WERI-Rb-1 (cell line): Measurements from ENCODE around the gene CD46.

Experiments used
- DNase-seq: peaks from one replicate; pipeline ENCODE4 v3.0.0-alpha.2; 2020
- H3K27ac ChIP-seq: fragments of 250-450 bp; sonication (Bioruptor Pico); 2 replicates; pipeline ENCODE4 v1.5.1; 2020; ENCODE audit warnings: mild to moderate bottlenecking, moderate library complexity
- H3K27me3 ChIP-seq: fragments of 250-450 bp; sonication (Bioruptor Pico); 2 replicates; pipeline ENCODE4 v1.5.1; 2021; ENCODE audit warnings: mild to moderate bottlenecking, low read depth, moderate library complexity; ENCODE audit not compliant: insufficient read depth, severe bottlenecking
- H3K36me3 ChIP-seq: fragments of 250-450 bp; sonication (Bioruptor Pico); 2 replicates; pipeline ENCODE4 v1.5.1; 2020; ENCODE audit warnings: mild to moderate bottlenecking, moderate library complexity
- H3K4me3 ChIP-seq: 2 replicates; pipeline ENCODE4 v1.5.1; 2011; ENCODE audit warnings: low read depth, mild to moderate bottlenecking, control low read depth, low read length
- H3K9me3 ChIP-seq: fragments of 250-450 bp; sonication (Bioruptor Pico); 2 replicates; pipeline ENCODE4 v1.5.1; 2021; ENCODE audit warnings: mild to moderate bottlenecking, moderate library complexity; ENCODE audit not compliant: severe bottlenecking
- TF ChIP-seq, protein P1 (sequence below): IDR thresholded peaks from 2 replicates; pipeline ENCODE4 v1.5.1; 2011; ENCODE audit warnings: low read depth, mild to moderate bottlenecking, control low read depth, inconsistent platforms, low read length

The CD46 gene

DNA sequence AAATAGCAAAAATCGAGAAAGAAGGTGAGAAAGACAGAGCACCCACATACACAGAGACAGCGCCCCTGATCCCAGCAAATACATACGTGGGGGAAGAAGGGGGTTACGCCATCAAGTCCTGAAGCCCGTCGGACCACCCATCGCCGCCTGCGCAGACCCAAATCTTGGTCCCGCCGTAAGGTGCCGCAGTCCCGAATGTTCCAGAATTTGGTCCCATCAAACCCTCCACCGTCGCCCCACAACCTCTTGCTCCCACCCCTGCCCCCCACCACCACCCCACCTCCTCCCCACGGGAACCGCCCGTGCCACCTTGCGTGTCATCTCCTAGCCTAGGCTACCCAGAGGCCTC lies 71.7 kb downstream of the CD46 start:
- Histone ChIP-seq H3K27me3 (no peaks in the 10 kb centered on the region), H3K27ac (no peak overlapping the region), H3K36me3 (peaks cover 9% of the 10 kb centered on the region), H3K9me3 (no peaks in the 10 kb centered on the region), H3K4me3 (no peak overlapping the region)
- no peak for DNase-seq
- TF ChIP-seq, protein P1, sequence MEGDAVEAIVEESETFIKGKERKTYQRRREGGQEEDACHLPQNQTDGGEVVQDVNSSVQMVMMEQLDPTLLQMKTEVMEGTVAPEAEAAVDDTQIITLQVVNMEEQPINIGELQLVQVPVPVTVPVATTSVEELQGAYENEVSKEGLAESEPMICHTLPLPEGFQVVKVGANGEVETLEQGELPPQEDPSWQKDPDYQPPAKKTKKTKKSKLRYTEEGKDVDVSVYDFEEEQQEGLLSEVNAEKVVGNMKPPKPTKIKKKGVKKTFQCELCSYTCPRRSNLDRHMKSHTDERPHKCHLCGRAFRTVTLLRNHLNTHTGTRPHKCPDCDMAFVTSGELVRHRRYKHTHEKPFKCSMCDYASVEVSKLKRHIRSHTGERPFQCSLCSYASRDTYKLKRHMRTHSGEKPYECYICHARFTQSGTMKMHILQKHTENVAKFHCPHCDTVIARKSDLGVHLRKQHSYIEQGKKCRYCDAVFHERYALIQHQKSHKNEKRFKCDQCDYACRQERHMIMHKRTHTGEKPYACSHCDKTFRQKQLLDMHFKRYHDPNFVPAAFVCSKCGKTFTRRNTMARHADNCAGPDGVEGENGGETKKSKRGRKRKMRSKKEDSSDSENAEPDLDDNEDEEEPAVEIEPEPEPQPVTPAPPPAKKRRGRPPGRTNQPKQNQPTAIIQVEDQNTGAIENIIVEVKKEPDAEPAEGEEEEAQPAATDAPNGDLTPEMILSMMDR: no peak

DNA sequence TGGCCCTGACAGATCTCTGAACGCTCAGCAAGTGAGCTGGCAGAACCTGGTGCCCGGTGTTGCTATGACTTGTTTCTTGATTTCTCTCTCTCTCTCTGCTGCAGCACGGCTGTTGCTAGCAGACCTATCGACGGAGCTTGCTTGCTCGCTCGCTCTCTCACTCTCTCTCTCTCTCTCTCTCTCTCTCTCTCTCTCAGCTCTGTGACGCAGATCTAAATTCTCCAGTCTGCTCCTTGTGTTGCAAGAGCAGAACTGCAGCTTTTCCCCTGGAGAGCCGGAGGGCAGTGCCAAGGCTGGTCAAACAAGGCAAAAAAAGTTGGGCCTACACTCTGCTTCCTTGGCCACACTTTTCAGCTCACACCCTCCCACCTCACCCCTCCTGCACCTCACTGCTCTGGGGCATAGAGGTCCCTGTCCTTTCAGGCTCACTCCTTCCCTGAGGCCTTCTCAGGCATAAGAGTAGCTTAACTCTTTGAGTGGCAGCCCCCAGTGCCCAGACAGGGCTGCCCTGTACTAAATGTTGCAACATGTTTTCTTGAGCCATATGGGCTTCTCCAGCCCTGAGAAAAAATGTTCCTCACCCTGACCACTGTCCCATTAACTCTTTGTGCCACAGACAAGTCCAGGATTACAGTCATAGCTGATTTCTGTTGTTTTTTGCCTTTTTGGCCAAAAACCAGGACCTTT lies 72.2 kb downstream of the CD46 start:
- DNase-seq: peak; percentile 68

DNA sequence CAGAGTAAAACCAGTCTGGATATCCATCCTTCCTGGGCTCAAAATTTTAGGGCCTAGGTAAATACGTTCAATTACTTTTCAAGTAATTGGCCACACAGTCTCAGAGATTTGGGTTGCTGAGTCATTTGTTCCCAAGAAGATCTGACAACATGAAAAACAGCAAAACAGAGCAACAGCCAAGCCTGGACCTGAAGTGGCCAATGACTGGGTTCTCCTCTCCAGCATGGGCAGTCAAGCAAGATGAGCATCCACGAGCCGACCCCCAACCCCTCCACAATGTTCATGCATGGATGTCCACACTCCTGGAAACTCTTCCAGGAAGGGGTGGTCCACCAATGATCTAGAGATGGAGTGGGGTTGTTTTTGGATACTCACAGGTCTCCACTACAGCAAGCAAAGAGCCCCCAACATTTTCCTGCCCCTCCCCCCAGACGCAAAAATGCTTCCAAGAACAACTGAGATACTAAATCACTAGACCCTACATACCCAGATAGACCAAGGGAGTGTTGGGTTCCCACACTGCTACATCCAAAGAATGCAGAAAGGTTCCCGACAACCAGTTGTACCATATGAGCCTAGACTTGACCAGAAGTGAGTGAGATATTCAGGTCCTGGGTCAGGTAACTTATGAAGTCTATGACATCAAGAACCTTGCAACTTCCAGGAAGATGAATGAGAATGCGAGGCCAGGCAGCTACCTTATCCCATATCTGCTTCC lies 73.0 kb downstream of the CD46 start:
- Histone ChIP-seq H3K9me3 (no peaks in the 10 kb centered on the region), H3K27ac (no peak overlapping the region), H3K36me3 (peaks cover 3% of the 10 kb centered on the region; the same call in 1 of the 2 replicates), H3K27me3 (no peaks in the 10 kb centered on the region), H3K4me3 (no peak overlapping the region)
- TF ChIP-seq, protein P1: no peak
- DNase-seq: no peak

More for the DNA sequence above, 72.2 kb downstream of the CD46 start:
- H3K36me3 ChIP-seq: peaks cover 4% of the 10 kb centered on the region
- no peaks in the 10 kb centered on the region for H3K9me3 ChIP-seq
- H3K27ac ChIP-seq: no peak overlapping the region
- H3K27me3 ChIP-seq: no peaks in the 10 kb centered on the region
- no peak overlapping the region for H3K4me3 ChIP-seq
- TF ChIP-seq, protein P1: peak; percentile 76

DNA sequence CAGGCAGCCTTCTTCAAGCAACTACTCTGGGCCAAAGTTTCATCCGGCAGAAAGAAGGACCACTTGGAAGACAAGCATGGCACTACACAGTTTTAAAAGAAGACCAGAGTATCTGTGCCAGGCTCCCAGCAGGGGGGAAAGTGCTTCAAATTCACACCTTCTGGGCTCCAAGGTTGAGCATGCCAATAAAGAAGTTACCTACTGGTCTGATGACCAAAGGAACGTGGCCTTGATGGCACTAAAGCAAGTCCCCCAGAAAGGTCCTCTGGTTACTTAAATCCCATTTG lies 73.5 kb downstream of the CD46 start:
- H3K9me3 ChIP-seq: no peaks in the 10 kb centered on the region
- H3K27ac ChIP-seq: no peak overlapping the region
- DNase-seq: no peak
- TF ChIP-seq, protein P1: no peak
- H3K4me3 ChIP-seq: no peak overlapping the region
- peaks cover 3% of the 10 kb centered on the region; the same call in 1 of the 2 replicates for H3K36me3 ChIP-seq
- H3K27me3 ChIP-seq: no peaks in the 10 kb centered on the region

GRCh38 chr1:207825719-207826556 lies 74.1 kb downstream of the CD46 start:
- no peaks in the 10 kb centered on the region for H3K27me3 ChIP-seq
- no peak overlapping the region for H3K27ac ChIP-seq
- peaks cover 3% of the 10 kb centered on the region; the same call in 1 of the 2 replicates for H3K36me3 ChIP-seq
- no peaks in the 10 kb centered on the region for H3K9me3 ChIP-seq
- no peak for DNase-seq
- TF ChIP-seq, protein P1: no peak
- H3K4me3 ChIP-seq: no peak overlapping the region
